HCT116 (cell line): ENCODE results near the gene GRIP1. TPM values are rescaled to one million over a fixed set of nuclear protein-coding genes. Genes with fewer than 3 reads are reported as not detected.

Experiments used
- ATAC-seq: fragments of 200-7000 bp; cut with Tn5 transposase; 2 replicates; pipeline ENCODE4 v1.9.1; 2020; ENCODE audit warnings: mild to moderate bottlenecking, moderate library complexity
- BruUV-seq: library from RNA; stranded (reverse); fragments of 400-500 nt; replicated peaks from 2 replicates; lab custom pipeline; 2021; lab: Mats Ljungman, UMichigan
- CTCF ChIA-PET: fragments of 300-600 bp; sonication (Branson Sonifier 250); formaldehyde crosslinking; loops from one replicate; lab custom pipeline; 2021; ENCODE audit warnings: antibody characterized with exemption; lab: Charles Lee
- POLR2A ChIA-PET: fragments of 300-600, 350-600 bp; sonication (Branson Sonifier 250); formaldehyde crosslinking; loops from one replicate; lab custom pipeline; 2021; ENCODE audit warnings: antibody characterized with exemption; lab: Charles Lee
- RAD21 ChIA-PET, 2 experiments: fragments of 300-600 bp; sonication (Branson Sonifier 250); formaldehyde crosslinking; loops; one replicate each; lab custom pipeline; 2023; ENCODE audit warnings: low total read pairs in 2 of 2; ENCODE audit not compliant: uncharacterized antibody in 2 of 2, unreplicated experiment in 2 of 2, low non-redundant PET in 1 of 2; lab: Charles Lee
- DNase-seq: peaks from one replicate; pipeline ENCODE4 v3.0.0-alpha.2; 2010; ENCODE audit warnings: low read depth, low spot score
- H2AFZ ChIP-seq: fragments of 200-600 bp; shearing (Covaris generic), sonication (generic); 2 replicates; pipeline ENCODE4 v1.6.1; 2017; ENCODE audit warnings: low read depth, mixed run types, mixed read lengths, antibody characterized with exemption, low read length; ENCODE audit not compliant: poor library complexity, severe bottlenecking
- H3K27ac ChIP-seq: 2 replicates; pipeline ENCODE4 v1.5.1; 2012; ENCODE audit warnings: low read depth, low read length
- H3K27me3 ChIP-seq: fragments of 200-600 bp; sonication (generic); 2 replicates; pipeline ENCODE4 v1.6.1; 2016; ENCODE audit warnings: mixed run types, low read length, mixed read lengths; ENCODE audit not compliant: insufficient read depth
- H3K36me3 ChIP-seq, 2 experiments: fragments of 200-500 bp in 1 of 2; fragments of 200-600 bp in 1 of 2; sonication (Bioruptor generic) in 1 of 2; sonication (generic) in 1 of 2; 2 replicates each; pipeline versions ENCODE4 v1.5.1 to v1.6.1; 2014 to 2016; ENCODE audit warnings: low read length in 2 of 2, inconsistent platforms in 1 of 2, mixed read lengths in 1 of 2, mixed run types in 1 of 2; ENCODE audit not compliant: insufficient read depth in 2 of 2, control insufficient read depth in 1 of 2
- H3K4me1 ChIP-seq, 2 experiments: fragments of 200-600 bp in 1 of 2; sonication (generic) in 1 of 2; 2 replicates each; pipeline versions ENCODE4 v1.5.1 to v1.6.1; 2012 to 2017; ENCODE audit warnings: low read length in 2 of 2, inconsistent platforms in 1 of 2, mild to moderate bottlenecking in 1 of 2, mixed read lengths in 1 of 2, mixed run types in 1 of 2, moderate library complexity in 1 of 2; ENCODE audit not compliant: insufficient read depth in 2 of 2, control insufficient read depth in 1 of 2
- H3K4me2 ChIP-seq: fragments of 200-600 bp; sonication (generic); 2 replicates; pipeline ENCODE4 v1.6.1; 2017; ENCODE audit warnings: mixed run types, low read length, mixed read lengths
- H3K4me3 ChIP-seq, 2 experiments: fragments of 200-600 bp in 1 of 2; sonication (generic) in 1 of 2; replicated peaks in 1 of 2; 2 replicates each; pipeline ENCODE4 v1.5.1; 2011 to 2016; ENCODE audit warnings: low read length in 2 of 2, control low read depth in 1 of 2, low read depth in 1 of 2, mild to moderate bottlenecking in 1 of 2, mixed read lengths in 1 of 2, mixed run types in 1 of 2
- H3K79me2 ChIP-seq: fragments of 200-600 bp; sonication (generic); 2 replicates; pipeline ENCODE4 v1.6.1; 2017; ENCODE audit warnings: mild to moderate bottlenecking, mixed run types, low read length, moderate library complexity, mixed read lengths; ENCODE audit not compliant: insufficient read depth
- H3K9ac ChIP-seq: fragments of 200-600 bp; sonication (generic); 2 replicates; pipeline ENCODE4 v1.6.1; 2016; ENCODE audit warnings: low read length, mixed read lengths
- H3K9me2 ChIP-seq: fragments of 200-600 bp; sonication (generic), shearing (Covaris generic); 2 replicates; pipeline ENCODE4 v1.6.1; 2017; ENCODE audit warnings: mixed run types, mild to moderate bottlenecking, moderate library complexity; ENCODE audit not compliant: insufficient read depth
- H3K9me3 ChIP-seq, 2 experiments: fragments of 200-500 bp in 1 of 2; fragments of 200-600 bp in 1 of 2; sonication (Bioruptor generic) in 1 of 2; sonication (generic) in 1 of 2; 2 replicates each; pipeline ENCODE4 v1.6.1; 2014 to 2017; ENCODE audit warnings: low read length in 2 of 2, mixed read lengths in 2 of 2, inconsistent platforms in 1 of 2, low read depth in 1 of 2, mild to moderate bottlenecking in 1 of 2, mixed run types in 1 of 2, moderate library complexity in 1 of 2; ENCODE audit not compliant: control insufficient read depth in 1 of 2, insufficient read depth in 1 of 2
- H4K20me1 ChIP-seq: fragments of 200-600 bp; sonication (generic), shearing (Covaris generic); 2 replicates; pipeline ENCODE4 v1.6.1; 2017; ENCODE audit warnings: mixed run types, mild to moderate bottlenecking, moderate library complexity; ENCODE audit not compliant: insufficient read depth
- ATF3 ChIP-seq: IDR thresholded peaks from 2 replicates; pipeline ENCODE4 v1.6.1; 2012
- CBX3 ChIP-seq: IDR thresholded peaks from 2 replicates; pipeline ENCODE4 v1.6.1; 2012; ENCODE audit warnings: low read depth
- CTCF ChIP-seq, 3 experiments: fragments of 200-600 bp in 1 of 3; sonication (generic) in 1 of 3; IDR thresholded peaks in 2 of 3; conservative IDR thresholded peaks in 1 of 3; 2 replicates each; pipeline ENCODE4 v1.5.1; 2012 to 2017; ENCODE audit warnings: low read depth in 2 of 3, low read length in 2 of 3, antibody characterized with exemption in 1 of 3, borderline replicate concordance in 1 of 3, control low read depth in 1 of 3, mild to moderate bottlenecking in 1 of 3, mixed read lengths in 1 of 3, mixed run types in 1 of 3, moderate library complexity in 1 of 3; ENCODE audit not compliant: insufficient read depth in 1 of 3
- EGR1 ChIP-seq: IDR thresholded peaks from 2 replicates; pipeline ENCODE4 v1.6.1; 2012; ENCODE audit warnings: low read depth
- ELF1 ChIP-seq: IDR thresholded peaks from 2 replicates; pipeline ENCODE4 v1.6.1; 2012; ENCODE audit warnings: low read depth, borderline replicate concordance
- EZH2 ChIP-seq: fragments of 200-600 bp; sonication (generic); IDR thresholded peaks from 2 replicates; pipeline ENCODE4 v1.6.1; 2017; ENCODE audit warnings: antibody characterized with exemption, mixed run types
- EZH2phosphoT487 ChIP-seq: fragments of 200-600 bp; IDR thresholded peaks from 2 replicates; pipeline ENCODE4 v1.6.1; 2018; ENCODE audit warnings: antibody characterized with exemption, borderline replicate concordance
- FOSL1 ChIP-seq: IDR thresholded peaks from 2 replicates; pipeline ENCODE4 v1.6.1; 2012; ENCODE audit warnings: low read depth
- JUND ChIP-seq: IDR thresholded peaks from 2 replicates; pipeline ENCODE4 v1.6.1; 2012
- POLR2A ChIP-seq: IDR thresholded peaks from 2 replicates; pipeline ENCODE4 v1.7.0; 2011; ENCODE audit warnings: borderline replicate concordance; ENCODE audit not compliant: insufficient read depth, insufficient read length; ENCODE audit errors: extremely low read depth
- RAD21 ChIP-seq: IDR thresholded peaks from 2 replicates; pipeline ENCODE4 v1.6.1; 2012; ENCODE audit warnings: low read depth, mild to moderate bottlenecking
- SP1 ChIP-seq: IDR thresholded peaks from 2 replicates; pipeline ENCODE4 v1.6.1; 2012; ENCODE audit warnings: low read depth
- SRF ChIP-seq: IDR thresholded peaks from 2 replicates; pipeline ENCODE4 v1.6.1; 2012; ENCODE audit warnings: low read depth
- TCF7L2 ChIP-seq: IDR thresholded peaks from 2 replicates; pipeline ENCODE4 v1.7.0; 2011; ENCODE audit warnings: borderline replicate concordance, inconsistent platforms; ENCODE audit not compliant: insufficient read depth, insufficient read length; ENCODE audit errors: extremely low read depth
- YY1 ChIP-seq: IDR thresholded peaks from 2 replicates; pipeline ENCODE4 v1.6.1; 2011; ENCODE audit warnings: low read length, low read depth, moderate library complexity, mild to moderate bottlenecking; ENCODE audit not compliant: insufficient replicate concordance; ENCODE audit errors: extremely low read depth
- ZFX ChIP-seq: fragments of 450-650 bp; IDR thresholded peaks from 2 replicates; pipeline ENCODE4 v1.6.1; 2017
- ZNF274 ChIP-seq: fragments of 200-500 bp; sonication (Bioruptor generic); IDR thresholded peaks from 2 replicates; pipeline ENCODE4 v1.6.1; 2014; ENCODE audit warnings: mild to moderate bottlenecking, low read depth, low read length, inconsistent platforms
- intact Hi-C: fragments of 100-400 bp; cut with micrococcal nuclease; formaldehyde crosslinking; loops from 2 replicates; pipeline ENCODE4 v1.10.0; 2022
- total RNA-seq: library from RNA; stranded (reverse); gene quantifications from one replicate; pipeline ENCODE4 v1.2.1, GENCODE V29; 2021; ENCODE audit not compliant: unreplicated experiment
- TF ChIP-seq, protein P1 (sequence below): IDR thresholded peaks from 2 replicates; pipeline ENCODE4 v1.6.1; 2012

GRIP1 gene
- total RNA-seq, 1 experiment from 2014 or later = not detected

DNA sequence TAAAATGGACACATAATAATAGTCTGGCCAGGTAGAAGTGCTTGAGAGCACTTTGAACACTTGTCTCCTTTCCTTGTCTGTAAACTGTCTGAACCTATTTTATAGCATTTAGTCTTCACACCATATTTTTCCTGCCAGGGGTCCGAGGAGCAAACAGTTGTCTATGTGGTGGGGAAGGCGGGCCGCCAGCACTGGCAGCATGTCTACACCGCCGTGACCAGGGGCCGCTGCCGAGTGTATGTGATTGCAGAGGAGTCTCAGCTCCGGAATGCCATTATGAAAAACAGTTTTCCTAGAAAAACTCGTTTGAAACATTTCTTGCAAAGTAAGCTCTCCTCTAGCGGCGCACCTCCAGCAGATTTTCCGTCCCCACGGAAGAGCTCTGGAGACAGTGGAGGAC, 347.9 kb downstream of the GRIP1 start:
- no peak overlapping the region for H3K9ac ChIP-seq
- no peak overlapping the region for H3K27ac ChIP-seq
- no peak overlapping the region for H3K4me3 ChIP-seq
- ChIA-PET CTCF (no interaction called here), POLR2A (no interaction called here), RAD21 (no interaction called here)
- TF ChIP-seq YY1 = no peak
- no peak for TF ChIP-seq JUND
- TF ChIP-seq SRF = no peak
- no peak for TF ChIP-seq ELF1
- TF ChIP-seq FOSL1 = no peak
- no peak for TF ChIP-seq TCF7L2
- no peak for TF ChIP-seq POLR2A
- no peak for TF ChIP-seq EGR1
- TF ChIP-seq EZH2phosphoT487 = no peak
- no peak for TF ChIP-seq CBX3
- no peak for TF ChIP-seq ZNF274
- no TSS peak for BruUV-seq
- no peak overlapping the region for H3K4me2 ChIP-seq
- no peaks in the 10 kb centered on the region for H4K20me1 ChIP-seq
- H3K79me2 ChIP-seq = no peaks in the 10 kb centered on the region
- no peaks in the 10 kb centered on the region for H3K9me2 ChIP-seq
- ATAC-seq (no peak), DNase-seq (no peak)
- no peaks in the 10 kb centered on the region for H3K4me1 ChIP-seq
- H2AFZ ChIP-seq = no peak overlapping the region
- H3K9me3 ChIP-seq = no peaks in the 10 kb centered on the region
- H3K36me3 ChIP-seq = no peaks in the 10 kb centered on the region
- H3K27me3 ChIP-seq = no peaks in the 10 kb centered on the region
- intact Hi-C loops = no loop called here

GRCh38 chr12:66329941-66330340, 348.9 kb downstream of the GRIP1 start:
- POLR2A ChIA-PET = no interaction called here
- ATAC-seq = no peak
- H3K27ac ChIP-seq = no peak overlapping the region

More at GRCh38 chr12:66329941-66330340, 348.9 kb downstream of the GRIP1 start:
- no peak overlapping the region for H3K9ac ChIP-seq
- no TSS peak for BruUV-seq
- ChIA-PET CTCF (no interaction called here), RAD21 (no interaction called here)
- no peaks in the 10 kb centered on the region for H3K36me3 ChIP-seq
- no peaks in the 10 kb centered on the region for H3K9me3 ChIP-seq
- no peak for DNase-seq
- H3K4me2 ChIP-seq = no peak overlapping the region
- H3K9me2 ChIP-seq = no peaks in the 10 kb centered on the region
- H3K4me3 ChIP-seq = no peak overlapping the region
- no peaks in the 10 kb centered on the region for H3K27me3 ChIP-seq
- no peaks in the 10 kb centered on the region for H3K4me1 ChIP-seq
- H3K79me2 ChIP-seq = no peaks in the 10 kb centered on the region
- no peak for TF ChIP-seq FOSL1
- TF ChIP-seq RAD21 = no peak
- TF ChIP-seq JUND = no peak
- no peak for TF ChIP-seq SP1
- no peak for TF ChIP-seq CTCF (IDR thresholded peaks at IDR 0.05 in 2 of 3, conservative IDR thresholded peaks at IDR 0.05 in 1 of 3; ENCODE audit: borderline replicate concordance in 1 of 3, insufficient read depth in 1 of 3, low read depth in 2 of 3, low read length in 2 of 3)
- no peak for TF ChIP-seq EZH2phosphoT487
- TF ChIP-seq POLR2A = no peak
- no peak for TF ChIP-seq ATF3
- no peak for TF ChIP-seq EGR1
- TF ChIP-seq, protein P1, sequence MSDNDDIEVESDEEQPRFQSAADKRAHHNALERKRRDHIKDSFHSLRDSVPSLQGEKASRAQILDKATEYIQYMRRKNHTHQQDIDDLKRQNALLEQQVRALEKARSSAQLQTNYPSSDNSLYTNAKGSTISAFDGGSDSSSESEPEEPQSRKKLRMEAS = no peak
- TF ChIP-seq ZNF274 = no peak
- TF ChIP-seq CBX3 = no peak
- no peak for TF ChIP-seq TCF7L2
- no peak for TF ChIP-seq EZH2
- no peak for TF ChIP-seq ZFX
- TF ChIP-seq, all 23 proteins: peak for 0
- Histone ChIP-seq H2AFZ (no peak overlapping the region), H4K20me1 (no peaks in the 10 kb centered on the region)
- intact Hi-C loops = no loop called here
